Adrenal gland (tissue), 5 donors: ENCODE results near the gene SLC26A2.

Experiments used
- POLR2A ChIP-seq, 2 donors: fragments of 450-650 bp; IDR thresholded peaks; one replicate each; pipeline ENCODE4 v1.6.1; 2017; ENCODE audit warnings: antibody characterized with exemption in 2 of 2, mild to moderate bottlenecking in 2 of 2, moderate library complexity in 1 of 2
- TF ChIP-seq, protein P1 (sequence below), 6 experiments: fragments of 450-650 bp in 4 of 6; fragments of 200-600 bp in 2 of 6; sonication (generic) in 1 of 6; IDR thresholded peaks; 1 replicate in 5 of 6; 2 replicates in 1 of 6; pipeline versions ENCODE4 v1.5.1 to v1.8.0; 2016 to 2021; ENCODE audit warnings: antibody characterized with exemption in 6 of 6, mild to moderate bottlenecking in 2 of 6, moderate library complexity in 1 of 6
- donor health status: DM: no; HTN: no; CAD: no.

DNA sequence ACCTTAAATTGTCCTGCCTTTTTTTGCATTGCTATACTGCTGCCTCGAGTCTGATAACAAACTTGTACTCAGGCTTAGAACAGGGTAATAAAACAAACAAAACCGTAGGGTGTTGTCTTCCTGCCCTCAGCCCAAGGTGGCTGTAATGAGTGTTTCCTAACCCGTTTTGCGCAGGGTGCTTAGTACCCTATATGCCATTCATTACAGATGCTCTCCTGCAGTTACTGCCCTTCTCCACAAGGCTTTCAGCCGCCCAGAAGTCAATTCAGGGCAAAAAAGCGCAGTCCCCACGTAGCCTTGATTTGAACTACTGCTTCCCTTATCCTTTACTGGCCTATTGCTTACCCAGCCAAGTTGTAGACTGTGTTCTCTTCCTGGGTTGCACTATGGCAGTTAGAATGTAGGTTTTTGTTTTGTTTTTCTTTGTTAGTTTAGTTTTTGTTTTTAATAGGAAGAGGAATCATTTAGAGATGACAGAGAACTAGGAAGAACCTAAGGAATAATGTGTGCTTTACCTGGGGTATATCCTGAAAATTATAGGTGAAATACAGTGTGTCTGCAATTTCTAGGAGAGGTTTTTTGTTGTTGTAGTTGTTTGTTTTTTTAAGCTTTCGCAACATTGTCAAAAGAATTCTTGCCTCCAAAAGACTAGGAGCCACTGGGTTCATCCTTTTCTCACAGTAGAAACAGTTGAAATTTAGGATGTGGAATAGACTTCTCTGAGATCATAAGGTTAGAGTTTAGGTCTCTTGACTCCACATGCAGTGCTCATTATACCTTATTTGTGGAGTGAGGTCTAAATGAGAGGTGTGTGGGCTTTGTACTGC lies 41.3 kb downstream of the SLC26A2 start:
- TF ChIP-seq, protein P1, sequence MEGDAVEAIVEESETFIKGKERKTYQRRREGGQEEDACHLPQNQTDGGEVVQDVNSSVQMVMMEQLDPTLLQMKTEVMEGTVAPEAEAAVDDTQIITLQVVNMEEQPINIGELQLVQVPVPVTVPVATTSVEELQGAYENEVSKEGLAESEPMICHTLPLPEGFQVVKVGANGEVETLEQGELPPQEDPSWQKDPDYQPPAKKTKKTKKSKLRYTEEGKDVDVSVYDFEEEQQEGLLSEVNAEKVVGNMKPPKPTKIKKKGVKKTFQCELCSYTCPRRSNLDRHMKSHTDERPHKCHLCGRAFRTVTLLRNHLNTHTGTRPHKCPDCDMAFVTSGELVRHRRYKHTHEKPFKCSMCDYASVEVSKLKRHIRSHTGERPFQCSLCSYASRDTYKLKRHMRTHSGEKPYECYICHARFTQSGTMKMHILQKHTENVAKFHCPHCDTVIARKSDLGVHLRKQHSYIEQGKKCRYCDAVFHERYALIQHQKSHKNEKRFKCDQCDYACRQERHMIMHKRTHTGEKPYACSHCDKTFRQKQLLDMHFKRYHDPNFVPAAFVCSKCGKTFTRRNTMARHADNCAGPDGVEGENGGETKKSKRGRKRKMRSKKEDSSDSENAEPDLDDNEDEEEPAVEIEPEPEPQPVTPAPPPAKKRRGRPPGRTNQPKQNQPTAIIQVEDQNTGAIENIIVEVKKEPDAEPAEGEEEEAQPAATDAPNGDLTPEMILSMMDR (IDR thresholded peaks at IDR 0.05) = peak; percentile 52 to 81 (median 72)
- peak in 1 of 2 donors; percentile 38 for TF ChIP-seq POLR2A (IDR thresholded peaks at IDR 0.05)
